Right cardiac atrium (tissue), 5 donors: ENCODE results near the gene TAGLN3. TPM values are rescaled to one million over a fixed set of nuclear protein-coding genes. Genes with fewer than 3 reads are reported as not detected.
A peak's percentile ranks its signal among the peaks of the same experiment; 100 is the strongest.

Experiments used
- ATAC-seq, 2 donors: fragments of 200-7000 bp; cut with Tn5 transposase; one replicate each; pipeline versions ENCODE4 v1.8.0 to v1.9.1; 2020; ENCODE audit warnings: moderate library complexity in 2 of 2, mild to moderate bottlenecking in 1 of 2
- DNase-seq, 3 donors: peaks; one replicate each; pipeline ENCODE4 v3.0.0-alpha.2; 2020
- H3K27ac ChIP-seq: one replicate; pipeline ENCODE4 v1.5.1; 2013; ENCODE audit warnings: mild to moderate bottlenecking, low read length, control low read depth, moderate library complexity
- H3K27me3 ChIP-seq: one replicate; pipeline ENCODE4 v1.6.1; 2013; ENCODE audit not compliant: control insufficient read depth, insufficient read depth
- H3K4me1 ChIP-seq: one replicate; pipeline ENCODE4 v1.6.1; 2013; ENCODE audit warnings: low read length; ENCODE audit not compliant: control insufficient read depth, insufficient read depth
- H3K4me3 ChIP-seq: one replicate; pipeline ENCODE4 v1.5.1; 2013; ENCODE audit warnings: low read length, control low read depth
- H3K9me3 ChIP-seq: one replicate; pipeline ENCODE4 v1.6.1; 2013; ENCODE audit warnings: low read length; ENCODE audit not compliant: control insufficient read depth
- WGBS: extraction: QIAGEN DNeasy Blood & Tissue Kit; methylation state at CpG from one replicate; pipeline ENCODE4 v1.1.7; 2013; 5-methylcytosine and 5-hydroxymethylcytosine counted together
- intact Hi-C, 4 donors: fragments of 100-400 bp; cut with DNase I; formaldehyde crosslinking; loops; one replicate each; pipeline versions ENCODE4 v1.11.0 to v1.14.0; 2022 to 2023
- polyA plus RNA-seq: library from polyadenylated mRNA; stranded (reverse); fragments of 200-250 nt; gene quantifications from one replicate; pipeline ENCODE4 v1.2.3, GENCODE V29; 2013
- total RNA-seq, 4 donors: library from RNA; stranded (reverse); fragmentation: NEBNext Ultra II Directional; extraction: Animal tissue kit (Norgen Biotek cat#: 25700); gene quantifications; one replicate each; pipeline ENCODE4 v1.2.1, GENCODE V29; 2021
- donor health status: healthy with polysubstance abuse.
- donor health status: DM: no; HTN: yes; CAD: no.
- donor health status: DM: no; HTN: no; CAD: no.
- donor health status: DM: no; HTN: yes; CAD: no; lungs with severe emphysema.
- donor health status: DM: yes; HTN: yes; CAD: no.

TAGLN3 gene
- total and polyA plus RNA-seq, 5 donors, result 0.28 to 0.74 (median 0.52) TPM; not detected in 1

DNA sequence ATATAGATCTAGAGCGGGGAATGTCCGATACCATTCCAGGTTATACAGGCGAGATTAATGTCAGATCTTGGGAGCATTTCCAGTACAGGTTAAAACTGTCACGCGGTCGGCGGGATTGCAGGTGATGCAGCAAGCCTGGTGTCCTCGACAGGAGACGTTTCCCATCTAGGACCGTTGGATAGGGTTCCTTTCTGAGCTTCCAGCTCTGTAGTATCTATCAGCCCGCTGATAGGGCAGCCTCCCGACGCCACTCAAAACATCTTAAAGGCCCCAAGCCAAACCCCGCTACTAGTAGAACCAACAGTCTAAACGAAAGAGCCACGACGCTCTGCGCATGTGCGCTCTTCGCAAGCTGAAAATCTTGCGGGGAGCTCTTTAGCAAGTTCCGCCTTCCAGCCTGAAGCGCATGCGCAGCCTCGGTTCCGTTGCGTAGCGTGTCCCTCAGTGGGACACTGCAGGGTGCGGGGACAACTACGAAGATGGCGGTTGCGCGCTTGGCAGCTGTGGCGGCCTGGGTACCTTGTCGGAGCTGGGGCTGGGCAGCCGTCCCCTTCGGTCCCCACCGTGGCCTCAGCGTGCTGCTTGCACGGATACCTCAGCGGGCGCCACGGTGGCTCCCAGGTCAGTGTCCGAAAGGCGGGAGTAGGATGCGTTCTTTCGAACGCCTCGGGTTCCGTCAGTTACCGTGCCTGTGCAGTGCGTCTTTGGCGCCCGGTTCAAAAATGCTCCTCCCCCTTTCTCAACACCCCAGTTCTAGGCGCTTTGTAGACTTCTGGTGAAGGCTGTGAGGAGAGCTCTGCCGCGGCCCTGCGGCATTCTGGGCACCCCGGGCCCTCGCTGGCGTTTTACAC lies 19.9 kb upstream of the TAGLN3 start, which contains the start of gene ABHD10:
ABHD10 (plus strand) TSS at position 444 of the 851 bp plus-strand sequence; CDS start at position 480, 36 bp downstream.
- ATAC-seq (peak; percentile 99), DNase-seq (peak; percentile 99 to 100 (median 99))
- WGBS, result 1% methylated on average over 61 of the region's 61 CpGs
- intact Hi-C loops, result no loop called here
- Histone ChIP-seq H3K4me3 (peak within 1 kb of the TSS; percentile 53), H3K9me3 (no peaks in the 10 kb centered on the region), H3K27ac (peak within 1 kb of the TSS; percentile 73), H3K4me1 (peaks cover 5% of the 10 kb centered on the region), H3K27me3 (no peaks in the 10 kb centered on the region)

DNA sequence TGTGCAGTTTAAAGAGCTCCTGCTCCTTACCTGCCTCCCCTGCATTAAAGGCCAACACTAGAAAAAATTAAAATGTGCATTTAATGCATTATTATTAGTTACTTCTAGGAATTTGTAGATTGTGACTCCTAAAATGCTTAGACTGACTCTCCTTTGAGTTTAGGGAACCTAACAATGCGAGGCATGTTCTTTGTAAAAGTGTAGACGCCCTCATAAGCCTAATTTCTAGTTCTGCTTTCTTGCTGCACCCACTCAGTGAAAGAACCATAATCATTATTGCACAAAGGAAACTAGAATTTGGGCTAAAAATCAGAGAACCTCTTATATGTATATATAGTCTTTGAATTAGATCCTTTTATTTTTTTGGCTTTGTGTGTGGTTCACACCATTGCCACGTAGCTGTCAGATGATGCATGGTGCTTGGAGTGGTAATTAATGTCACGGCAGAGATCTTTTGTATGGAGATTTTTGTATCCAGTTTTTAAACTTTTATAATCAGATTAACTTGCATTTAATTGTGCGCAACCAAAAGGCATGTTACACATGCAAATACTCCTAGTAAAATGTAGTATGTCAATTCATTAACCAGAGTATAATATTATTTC lies 19.2 kb upstream of the TAGLN3 start:
- intact Hi-C loops, result no loop called here
- peak; percentile 10 to 16 for ATAC-seq
- WGBS, result 19% methylated on average over 5 of the region's 5 CpGs

DNA sequence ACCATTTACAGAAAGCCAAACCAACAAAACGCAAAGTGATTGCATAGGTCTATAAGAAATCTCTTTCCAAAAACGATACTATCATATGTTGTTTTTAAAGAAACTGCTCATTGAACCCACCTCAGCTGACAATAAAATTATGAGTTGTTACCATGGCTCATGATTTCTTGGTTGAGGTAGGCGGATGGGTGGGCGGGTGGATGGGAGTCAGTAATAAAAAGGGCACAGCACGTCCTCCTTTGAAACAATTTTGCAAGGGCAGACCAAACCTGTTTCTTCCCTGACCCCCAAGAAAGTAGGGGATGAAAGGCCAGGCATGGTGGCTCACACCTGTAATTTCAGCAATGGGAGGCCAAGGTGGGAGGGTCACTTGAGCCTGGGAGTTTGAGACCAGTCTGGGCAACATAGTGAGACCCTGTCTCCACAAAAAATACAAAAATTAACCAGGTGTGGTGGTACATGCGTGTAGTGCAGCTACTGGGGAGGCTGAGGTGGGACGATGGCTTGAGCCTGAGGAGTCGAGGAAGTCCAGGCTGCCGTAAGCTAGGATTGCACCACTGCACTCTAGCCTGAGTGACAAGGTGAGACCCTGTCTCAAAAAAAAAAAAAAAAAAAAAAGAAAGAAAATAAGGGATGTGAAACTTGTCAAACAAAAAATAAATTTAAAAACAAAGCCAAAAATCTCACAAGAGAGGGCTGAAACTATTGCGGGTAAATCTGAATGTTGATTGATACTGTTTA lies 17.8 kb upstream of the TAGLN3 start:
- Histone ChIP-seq H3K27me3 (no peaks in the 10 kb centered on the region), H3K9me3 (no peaks in the 10 kb centered on the region), H3K4me3 (no peak overlapping the region), H3K4me1 (peaks cover 5% of the 10 kb centered on the region), H3K27ac (no peak overlapping the region)
- 91% methylated on average over 10 of the region's 10 CpGs for WGBS
- ATAC-seq (no peak), DNase-seq (no peak)
- intact Hi-C loops, result no loop called here

More for the DNA sequence above, 19.2 kb upstream of the TAGLN3 start:
- Histone ChIP-seq H3K9me3 (no peaks in the 10 kb centered on the region), H3K4me1 (peaks cover 5% of the 10 kb centered on the region), H3K27ac (peak overlapping the region; percentile 73), H3K4me3 (peak overlapping the region; percentile 53), H3K27me3 (no peaks in the 10 kb centered on the region)
- no peak for DNase-seq

DNA sequence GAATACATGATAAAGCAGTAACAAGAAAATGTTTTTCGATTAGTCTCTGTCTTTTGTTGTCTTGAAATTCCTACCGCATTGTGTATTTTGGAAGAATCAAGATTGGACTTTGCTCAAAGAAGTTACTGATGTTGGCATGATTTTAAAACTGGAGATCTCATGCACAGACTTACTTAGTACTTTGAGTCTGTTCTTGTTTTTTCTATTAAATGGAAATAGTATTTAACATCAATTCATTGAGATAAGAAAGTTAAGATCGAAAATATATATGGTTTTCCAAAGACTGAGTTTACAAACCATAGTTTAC lies 17.3 kb upstream of the TAGLN3 start:
- intact Hi-C loops, result no loop called here
- 54% methylated on average over 3 of the region's 3 CpGs for WGBS
- DNase-seq (no peak), ATAC-seq (no peak)
- Histone ChIP-seq H3K9me3 (no peaks in the 10 kb centered on the region), H3K27me3 (no peaks in the 10 kb centered on the region), H3K4me3 (no peak overlapping the region), H3K4me1 (peaks cover 5% of the 10 kb centered on the region), H3K27ac (no peak overlapping the region)

DNA sequence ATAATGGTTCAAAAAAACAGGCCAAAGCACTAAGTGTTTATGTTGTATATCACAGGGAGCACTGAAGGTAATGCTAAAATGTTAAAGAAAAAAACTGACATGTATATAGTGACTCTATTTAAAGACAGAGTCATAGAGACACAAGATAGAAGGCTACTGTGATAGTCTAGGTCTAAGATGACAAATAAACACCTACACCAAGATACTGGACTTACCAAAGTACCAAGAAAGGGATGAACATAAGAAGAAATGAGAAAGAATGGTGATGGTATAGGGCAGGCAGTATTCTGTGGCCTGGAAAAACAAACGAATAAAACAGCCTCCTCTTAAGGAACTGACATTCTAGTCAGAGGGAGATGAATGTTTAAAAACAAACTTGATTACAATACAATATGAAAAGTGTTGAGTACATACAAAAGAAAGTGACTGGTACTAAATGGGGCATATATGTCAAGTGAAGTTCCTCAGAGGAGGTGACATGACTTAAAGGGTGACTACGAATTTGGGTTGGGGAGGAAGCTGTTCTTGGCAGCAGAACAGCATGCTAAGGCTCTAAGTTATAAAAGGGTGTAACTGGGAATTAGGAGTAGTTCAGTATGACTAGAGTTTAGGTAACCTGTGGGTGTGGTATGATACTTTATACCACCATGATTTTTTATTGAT lies 14.0 kb upstream of the TAGLN3 start:
- DNase-seq, result no peak
- Histone ChIP-seq H3K27ac (no peak overlapping the region), H3K4me1 (peaks cover 5% of the 10 kb centered on the region), H3K4me3 (no peak overlapping the region), H3K27me3 (no peaks in the 10 kb centered on the region), H3K9me3 (no peaks in the 10 kb centered on the region)
- no peak for ATAC-seq
- WGBS, result 50% methylated on average over 2 of the region's 2 CpGs
- intact Hi-C loops, result no loop called here

DNA sequence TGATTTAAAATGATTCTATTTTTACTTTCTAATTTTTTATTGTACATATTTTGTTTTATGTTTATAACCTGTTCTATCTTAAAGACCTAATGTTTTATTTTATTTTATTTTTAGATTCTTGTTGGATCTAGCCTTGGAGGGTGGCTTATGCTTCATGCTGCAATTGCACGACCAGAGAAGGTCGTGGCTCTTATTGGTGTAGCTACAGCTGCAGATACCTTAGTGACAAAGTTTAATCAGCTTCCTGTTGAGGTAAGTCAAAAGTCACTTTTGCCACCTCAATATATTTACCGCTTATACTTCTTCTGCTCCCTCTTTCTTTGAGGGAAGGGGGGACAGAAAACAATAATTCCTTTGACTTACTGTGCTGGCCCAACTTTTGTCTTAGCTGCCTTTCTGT lies 11.9 kb upstream of the TAGLN3 start:
- Histone ChIP-seq H3K9me3 (no peaks in the 10 kb centered on the region), H3K4me1 (no peaks in the 10 kb centered on the region), H3K27ac (no peak overlapping the region), H3K27me3 (no peaks in the 10 kb centered on the region), H3K4me3 (no peak overlapping the region)
- 81% methylated on average over 3 of the region's 3 CpGs for WGBS
- DNase-seq, result no peak
- intact Hi-C loops, result no loop called here
- ATAC-seq, result no peak

DNA sequence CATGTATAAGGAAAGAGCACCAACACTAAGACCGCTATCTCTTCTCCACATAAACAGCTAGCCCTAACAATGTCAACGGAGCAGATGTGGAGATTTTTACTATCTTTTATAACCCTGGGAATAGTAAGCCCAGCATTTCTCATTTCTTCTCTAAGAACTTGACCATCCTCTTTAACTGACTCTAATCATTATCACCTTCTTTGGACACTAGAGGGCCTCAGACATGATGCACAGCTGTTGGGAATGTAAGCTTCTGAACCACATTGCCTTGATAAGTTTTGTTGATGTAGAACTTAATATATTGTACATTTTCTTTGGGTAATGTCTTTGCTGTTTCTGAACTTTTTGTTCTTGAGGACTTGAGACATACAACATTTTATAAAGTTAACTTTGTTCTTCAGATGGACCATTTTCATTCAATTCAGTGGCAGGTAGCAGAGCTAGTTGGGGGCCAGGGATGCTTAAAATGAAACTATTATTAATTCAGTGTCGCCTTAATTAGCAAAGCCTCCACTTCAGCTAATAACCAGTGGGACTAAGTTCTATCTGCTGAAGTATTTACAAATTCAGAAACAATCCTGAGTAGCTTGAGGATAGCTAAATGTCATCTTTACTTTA lies 9.6 kb upstream of the TAGLN3 start:
- intact Hi-C loops, result no loop called here

DNA sequence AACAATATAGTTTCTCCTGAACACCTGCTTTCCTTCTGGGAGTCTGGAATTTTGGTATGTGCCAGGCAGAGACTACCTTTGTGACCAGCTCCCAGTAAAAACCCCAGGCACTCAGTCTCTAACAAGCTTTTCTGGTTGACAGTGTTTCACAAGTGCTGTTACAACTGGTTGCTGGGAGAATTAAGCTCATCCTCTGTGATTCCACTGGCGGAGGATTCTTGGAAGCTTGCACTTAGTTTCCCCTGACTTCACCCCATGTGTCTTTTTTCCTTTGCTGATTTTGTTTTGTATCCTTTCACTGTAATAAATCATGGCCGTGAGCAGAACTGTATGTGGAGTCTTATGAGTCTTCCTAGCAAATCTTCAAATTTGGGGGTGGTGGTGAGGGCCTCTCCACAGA lies 5.7 kb upstream of the TAGLN3 start:
- intact Hi-C loops, result no loop called here
- Histone ChIP-seq H3K27ac (no peak overlapping the region), H3K4me3 (no peak overlapping the region), H3K9me3 (no peaks in the 10 kb centered on the region), H3K27me3 (no peaks in the 10 kb centered on the region), H3K4me1 (no peaks in the 10 kb centered on the region)
- DNase-seq (no peak), ATAC-seq (no peak)
- WGBS, result 71% methylated on average over 2 of the region's 2 CpGs

More for the DNA sequence above, 9.6 kb upstream of the TAGLN3 start:
- 53% methylated on average over 3 of the region's 3 CpGs for WGBS
- no peaks in the 10 kb centered on the region for H3K4me1 ChIP-seq
- H3K27me3 ChIP-seq, result no peaks in the 10 kb centered on the region
- DNase-seq, result no peak
- ATAC-seq, result peak; percentile 81 to 84
- no peak overlapping the region for H3K4me3 ChIP-seq
- no peak overlapping the region for H3K27ac ChIP-seq
- no peaks in the 10 kb centered on the region for H3K9me3 ChIP-seq

DNA sequence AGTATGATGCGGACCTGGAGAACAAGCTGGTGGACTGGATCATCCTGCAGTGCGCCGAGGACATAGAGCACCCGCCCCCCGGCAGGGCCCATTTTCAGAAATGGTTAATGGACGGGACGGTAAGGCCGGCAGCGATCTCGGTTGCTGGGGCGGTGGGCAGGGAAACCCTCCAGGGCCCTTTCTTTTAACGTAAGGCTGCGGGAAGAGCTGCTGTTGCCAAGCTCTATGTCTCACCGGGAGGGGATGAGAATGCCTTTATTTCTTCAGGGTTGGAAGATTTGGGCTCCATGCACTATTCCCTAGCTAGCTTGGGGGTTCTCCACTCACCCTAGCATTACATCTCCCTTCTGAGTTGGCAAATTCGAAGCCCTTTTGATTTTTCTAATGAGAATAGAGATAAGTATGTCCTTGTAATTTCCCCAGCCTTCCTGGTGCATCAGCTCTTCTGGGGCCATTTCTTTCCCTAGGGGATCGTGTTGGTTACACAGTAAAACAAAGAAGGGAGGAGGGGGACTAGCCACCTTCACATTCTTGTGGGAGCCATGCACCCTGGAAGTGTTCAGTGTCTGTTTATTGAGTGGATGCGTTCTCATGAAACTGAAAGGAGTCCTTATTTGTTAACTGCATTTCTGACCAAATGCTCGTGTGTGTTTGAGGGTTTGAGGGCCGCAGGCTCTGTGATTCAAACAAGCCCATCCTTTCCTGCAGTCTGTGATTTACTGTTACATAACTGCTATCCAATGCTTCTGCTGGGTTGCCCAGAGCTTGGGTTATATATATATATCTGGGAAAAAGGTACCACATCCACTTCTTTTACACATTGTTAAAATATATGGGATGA lies 982 bp downstream of the TAGLN3 start:
- Histone ChIP-seq H3K27me3 (no peaks in the 10 kb centered on the region), H3K27ac (no peak overlapping the region), H3K4me1 (peaks cover 3% of the 10 kb centered on the region), H3K4me3 (peak overlapping the region; percentile 28), H3K9me3 (no peaks in the 10 kb centered on the region)
- ATAC-seq (no peak), DNase-seq (no peak)
- intact Hi-C loops, result loop anchor here in 1 of 4 donors (5.0 kb wide), 1 partner anchor 43 kb away; no protein-coding TSS in a partner anchor
- WGBS, result 35% methylated on average over 19 of the region's 19 CpGs

DNA sequence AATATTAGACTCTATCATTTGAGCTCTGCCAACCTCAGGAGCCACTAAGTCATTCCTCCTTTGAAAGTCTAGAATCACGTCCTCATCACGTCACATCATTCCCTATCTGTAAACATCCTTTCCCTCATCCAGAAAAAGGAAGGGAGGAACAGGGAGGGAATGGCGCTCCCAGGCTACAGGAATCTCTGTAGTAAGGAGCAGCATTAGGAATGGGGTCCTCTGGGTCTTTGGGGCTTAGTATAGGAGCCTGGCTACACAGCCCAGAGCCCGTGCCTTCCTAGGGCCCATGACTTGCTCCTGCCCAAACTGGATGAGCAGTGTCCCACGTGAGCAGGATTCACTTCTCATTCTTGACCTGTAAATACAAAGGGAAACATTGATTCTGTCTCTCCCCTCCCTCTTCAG lies 1.6 kb downstream of the TAGLN3 start:
- 90% methylated on average over 5 of the region's 5 CpGs for WGBS
- H3K27me3 ChIP-seq, result no peaks in the 10 kb centered on the region
- intact Hi-C loops, result no loop called here
- DNase-seq (no peak), ATAC-seq (no peak)
- H3K4me1 ChIP-seq, result peaks cover 3% of the 10 kb centered on the region
- H3K9me3 ChIP-seq, result no peaks in the 10 kb centered on the region
- no peak overlapping the region for H3K4me3 ChIP-seq
- H3K27ac ChIP-seq, result no peak overlapping the region
